H7 (cell line): Measurements from ENCODE around the gene DUSP11. TPM values are rescaled to one million over a fixed set of nuclear protein-coding genes. Genes with fewer than 3 reads are reported as not detected.
A peak's percentile ranks its signal among the peaks of the same experiment; 100 is the strongest.

ENCODE experiments used
- DNase-seq: peaks from one replicate; pipeline ENCODE4 v3.0.0; 2012
- H3K27me3 ChIP-seq: 2 replicates; pipeline ENCODE4 v1.6.0; 2011; ENCODE audit warnings: mild to moderate bottlenecking, low read length; ENCODE audit not compliant: control insufficient read depth, insufficient read depth
- H3K36me3 ChIP-seq: replicated peaks from 2 replicates; pipeline ENCODE4 v1.5.1; 2011; ENCODE audit warnings: low read length; ENCODE audit not compliant: control insufficient read depth, insufficient read depth
- H3K4me3 ChIP-seq: 2 replicates; pipeline ENCODE4 v1.5.1; 2011; ENCODE audit warnings: low read depth, mild to moderate bottlenecking, control low read depth, low read length, moderate library complexity; ENCODE audit not compliant: insufficient read depth
- total RNA-seq: library from RNA; depleted of rRNA; stranded (reverse); fragments of >200 nt; shearing (Covaris generic); gene quantifications from 2 replicates; pipeline ENCODE4 v1.2.3, GENCODE V29; 2014; rRNA removed

Gene DUSP11
- 28.7 and 35.8 TPM in 2 replicates for total RNA-seq

GRCh38 chr2:73779467-73780236 lies at the start of gene DUSP11:
TSS of gene DUSP11 (minus strand) at chr2:73780103. CDS start at chr2:73779974, 129 bp downstream.
- Histone ChIP-seq H3K27me3 (no peaks in the 10 kb centered on the region), H3K36me3 (peaks cover 6% of the 10 kb centered on the region), H3K4me3 (peak within 1 kb of the TSS; percentile 97)
- peak; percentile 91 for DNase-seq

- DNase-seq = peak; percentile 93
Observed at GRCh38 chr2:73828818-73829570, 49.1 kb upstream of the DUSP11 start, which contains the start of gene STAMBP. TSS of gene STAMBP (plus strand) at chr2:73828961. CDS start at chr2:73830857, 1,896 bp downstream.

GRCh38 chr2:73828389-73828817 lies 48.5 kb upstream of the DUSP11 start:
- no peaks in the 10 kb centered on the region for H3K27me3 ChIP-seq
- no peak for DNase-seq
- H3K4me3 ChIP-seq = no peak overlapping the region
- peaks cover 10% of the 10 kb centered on the region for H3K36me3 ChIP-seq

More at GRCh38 chr2:73828818-73829570, 49.1 kb upstream of the DUSP11 start, which contains the start of gene STAMBP:
- peak within 1 kb of the TSS; percentile 83 for H3K4me3 ChIP-seq
- peaks cover 10% of the 10 kb centered on the region for H3K36me3 ChIP-seq
- H3K27me3 ChIP-seq = no peaks in the 10 kb centered on the region

- Histone ChIP-seq H3K4me3 (no peak overlapping the region), H3K36me3 (peaks cover 10% of the 10 kb centered on the region), H3K27me3 (no peaks in the 10 kb centered on the region)
- no peak for DNase-seq
Observed at GRCh38 chr2:73827660-73828388, 47.9 kb upstream of the DUSP11 start.

- DNase-seq = no peak
- peaks cover 7% of the 10 kb centered on the region for H3K36me3 ChIP-seq
- H3K4me3 ChIP-seq = no peak overlapping the region
- no peaks in the 10 kb centered on the region for H3K27me3 ChIP-seq
Observed at GRCh38 chr2:73827018-73827417, 47.1 kb upstream of the DUSP11 start.

GRCh38 chr2:73825408-73825807 lies 45.5 kb upstream of the DUSP11 start:
- Histone ChIP-seq H3K36me3 (no peaks in the 10 kb centered on the region), H3K27me3 (no peaks in the 10 kb centered on the region), H3K4me3 (no peak overlapping the region)
- no peak for DNase-seq

GRCh38 chr2:73823916-73824523 lies 44.1 kb upstream of the DUSP11 start:
- H3K27me3 ChIP-seq = no peaks in the 10 kb centered on the region
- H3K4me3 ChIP-seq = no peak overlapping the region
- peak; percentile 36 for DNase-seq
- H3K36me3 ChIP-seq = no peaks in the 10 kb centered on the region

GRCh38 chr2:73823416-73823815 lies 43.5 kb upstream of the DUSP11 start:
- no peak overlapping the region for H3K4me3 ChIP-seq
- no peaks in the 10 kb centered on the region for H3K27me3 ChIP-seq
- H3K36me3 ChIP-seq = no peaks in the 10 kb centered on the region
- DNase-seq = no peak

- no peak for DNase-seq
- Histone ChIP-seq H3K4me3 (no peak overlapping the region), H3K27me3 (no peaks in the 10 kb centered on the region)
Observed at GRCh38 chr2:73822991-73823390, 43.1 kb upstream of the DUSP11 start.

GRCh38 chr2:73822276-73822675 lies 42.4 kb upstream of the DUSP11 start:
- Histone ChIP-seq H3K36me3 (no peaks in the 10 kb centered on the region), H3K27me3 (no peaks in the 10 kb centered on the region), H3K4me3 (no peak overlapping the region)
- DNase-seq = no peak

More at GRCh38 chr2:73822991-73823390, 43.1 kb upstream of the DUSP11 start:
- no peaks in the 10 kb centered on the region for H3K36me3 ChIP-seq

GRCh38 chr2:73821669-73822068 lies 41.8 kb upstream of the DUSP11 start:
- no peaks in the 10 kb centered on the region for H3K36me3 ChIP-seq
- DNase-seq = no peak
- no peaks in the 10 kb centered on the region for H3K27me3 ChIP-seq
- H3K4me3 ChIP-seq = no peak overlapping the region

- Histone ChIP-seq H3K36me3 (no peaks in the 10 kb centered on the region), H3K27me3 (no peaks in the 10 kb centered on the region), H3K4me3 (no peak overlapping the region)
- DNase-seq = no peak
Observed at GRCh38 chr2:73821227-73821626, 41.3 kb upstream of the DUSP11 start.

- Histone ChIP-seq H3K27me3 (no peaks in the 10 kb centered on the region; the same call in 1 of the 2 replicates), H3K36me3 (no peaks in the 10 kb centered on the region), H3K4me3 (no peak overlapping the region)
- no peak for DNase-seq
Observed at GRCh38 chr2:73818296-73818695, 38.4 kb upstream of the DUSP11 start.

- H3K36me3 ChIP-seq = no peaks in the 10 kb centered on the region
- no peak overlapping the region for H3K4me3 ChIP-seq
- no peaks in the 10 kb centered on the region; the same call in 1 of the 2 replicates for H3K27me3 ChIP-seq
- DNase-seq = no peak
Observed at GRCh38 chr2:73812635-73813034, 32.7 kb upstream of the DUSP11 start.
